ENCODE measurements around the gene CEP135. TPM values are rescaled to one million over a fixed set of nuclear protein-coding genes. Genes with fewer than 3 reads are reported as not detected.

CEP135 gene
- total and polyA plus RNA-seq, 2 donors (not counting 1 experiment from before 2014, with no cell fraction given): 6.4 to 41.0 TPM

- Histone ChIP-seq H3K36me3 (replicated peaks in 1 of 2; ENCODE audit: control extremely low read depth in 1 of 2, control insufficient read depth in 1 of 2, extremely low read depth in 1 of 2, insufficient read depth in 2 of 2, low read length in 1 of 2) (peaks cover 6 to 45% of the 10 kb centered on the region in 2 experiments), H3K9me3 (ENCODE audit: control extremely low read depth in 1 of 3, control insufficient read depth in 2 of 3, insufficient read depth in 1 of 3, low read length in 2 of 3) (no peaks in the 10 kb centered on the region), H2AFZ (ENCODE audit: insufficient read depth, low read depth, low read length, poor library complexity, severe bottlenecking) (no peak overlapping the region), H3K79me2 (ENCODE audit: control insufficient read depth, insufficient read depth, low read length) (no peaks in the 10 kb centered on the region), H3K4me1 (ENCODE audit: control insufficient read depth in 2 of 2, insufficient read depth in 2 of 2, low read length in 2 of 2) (no peaks in the 10 kb centered on the region), H4K20me1 (ENCODE audit: control insufficient read depth, insufficient read depth, low read length, poor library complexity, severe bottlenecking) (no peaks in the 10 kb centered on the region), H3K9ac (ENCODE audit: low read length) (no peak overlapping the region), H3K4me3 (ENCODE audit: control extremely low read depth in 1 of 5, extremely low read depth in 1 of 5, insufficient read depth in 1 of 5, low read depth in 2 of 5, low read length in 4 of 5) (no peak overlapping the region), H3K4me2 (replicated peaks; ENCODE audit: low read depth, low read length, poor library complexity, severe bottlenecking) (no peak overlapping the region), H3K27ac (ENCODE audit: low read length in 2 of 2) (no peak overlapping the region), H3K27me3 (replicated peaks in 1 of 4; ENCODE audit: control extremely low read depth in 1 of 4, control insufficient read depth in 3 of 4, insufficient read depth in 4 of 4, low read length in 3 of 4) (no peaks in the 10 kb centered on the region)
- TF ChIP-seq EZH2 (IDR thresholded peaks at IDR 0.05; ENCODE audit: borderline replicate concordance, insufficient read depth, low read depth, low read length, poor library complexity, severe bottlenecking): no peak
- TF ChIP-seq CTCF (IDR thresholded peaks at IDR 0.05): no peak
- CTCF ChIA-PET: interaction anchor here (0.6 kb wide), 1 partner anchor 587 kb away, joined by 3 read pairs; no protein-coding TSS in a partner anchor
- no peak overlapping the region for H3K27ac Mint-ChIP-seq
- no peak for ATAC-seq (ENCODE audit: low read depth)
- peaks cover 6% of the 10 kb centered on the region for H3K4me1 Mint-ChIP-seq
- H3K9me3 Mint-ChIP-seq (ENCODE audit: insufficient read depth): no peaks in the 10 kb centered on the region
- intact Hi-C loops (cut with micrococcal nuclease): no loop called here
- no peak for DNase-seq
- no peak overlapping the region for H3K4me3 Mint-ChIP-seq
- H3K27me3 Mint-ChIP-seq: no peaks in the 10 kb centered on the region
- POLR2A ChIA-PET: no interaction called here
- WGBS (ENCODE audit: insufficient coverage): no CpG with 5 or more reads among the region's 2 CpGs
Observed at GRCh38 chr4:55996646-55997045, 47.9 kb downstream of the CEP135 start.

- H4K20me1 ChIP-seq (ENCODE audit: control insufficient read depth, insufficient read depth, low read length, poor library complexity, severe bottlenecking): no peaks in the 10 kb centered on the region
- Mint-ChIP-seq H3K9me3 (ENCODE audit: insufficient read depth) (peaks cover 2% of the 10 kb centered on the region), H3K4me3 (no peak overlapping the region), H3K4me1 (peaks cover 7% of the 10 kb centered on the region), H3K27ac (no peak overlapping the region), H3K27me3 (no peaks in the 10 kb centered on the region)
- no peak overlapping the region for H3K4me2 ChIP-seq (replicated peaks; ENCODE audit: low read depth, low read length, poor library complexity, severe bottlenecking)
- no peak overlapping the region for H2AFZ ChIP-seq (ENCODE audit: insufficient read depth, low read depth, low read length, poor library complexity, severe bottlenecking)
- intact Hi-C loops (cut with micrococcal nuclease): no loop called here
- H3K9me3 ChIP-seq (ENCODE audit: control extremely low read depth in 1 of 3, control insufficient read depth in 2 of 3, insufficient read depth in 1 of 3, low read length in 2 of 3): no peaks in the 10 kb centered on the region
- DNase-seq: no peak
- ATAC-seq (ENCODE audit: low read depth): no peak
- TF ChIP-seq CTCF (IDR thresholded peaks at IDR 0.05) (no peak), EZH2 (IDR thresholded peaks at IDR 0.05; ENCODE audit: borderline replicate concordance, insufficient read depth, low read depth, low read length, poor library complexity, severe bottlenecking) (no peak)
- H3K9ac ChIP-seq (ENCODE audit: low read length): no peak overlapping the region
- H3K79me2 ChIP-seq (ENCODE audit: control insufficient read depth, insufficient read depth, low read length): peaks cover 8% of the 10 kb centered on the region
- peaks cover 0 to 4% of the 10 kb centered on the region in 2 donors for H3K4me1 ChIP-seq (ENCODE audit: control insufficient read depth in 2 of 2, insufficient read depth in 2 of 2, low read length in 2 of 2)
- no peaks in the 10 kb centered on the region for H3K27me3 ChIP-seq (replicated peaks in 1 of 4; ENCODE audit: control extremely low read depth in 1 of 4, control insufficient read depth in 3 of 4, insufficient read depth in 4 of 4, low read length in 3 of 4)
- no peak overlapping the region for H3K4me3 ChIP-seq (ENCODE audit: control extremely low read depth in 1 of 5, extremely low read depth in 1 of 5, insufficient read depth in 1 of 5, low read depth in 2 of 5, low read length in 4 of 5)
- ChIA-PET POLR2A (no interaction called here), CTCF (no interaction called here)
- 100% methylated on average over 2 of the region's 3 CpGs for WGBS (ENCODE audit: insufficient coverage)
- no peak overlapping the region for H3K27ac ChIP-seq (ENCODE audit: low read length in 2 of 2)
- peaks cover 14 to 34% of the 10 kb centered on the region in 2 experiments for H3K36me3 ChIP-seq (replicated peaks in 1 of 2; ENCODE audit: control extremely low read depth in 1 of 2, control insufficient read depth in 1 of 2, extremely low read depth in 1 of 2, insufficient read depth in 2 of 2, low read length in 1 of 2)
Observed at GRCh38 chr4:56003606-56004005, 54.9 kb downstream of the CEP135 start.
